Transverse colon (tissue), 3 donors: Measurements from ENCODE around the gene SMIM5.

ENCODE experiments used
- CTCF ChIP-seq, 5 experiments: fragments of 200-600 bp in 3 of 5; fragments of 450-650 bp in 2 of 5; sonication (generic) in 3 of 5; IDR thresholded peaks; 1 replicate in 2 of 5; 2 replicates in 3 of 5; pipeline ENCODE4 v1.5.1; 2016 to 2017; ENCODE audit warnings: antibody characterized with exemption in 5 of 5, inconsistent platforms in 3 of 5, mild to moderate bottlenecking in 2 of 5, moderate library complexity in 1 of 5
- EP300 ChIP-seq: sonication (generic); formaldehyde crosslinking; IDR thresholded peaks from one replicate; pipeline ENCODE4 v1.6.1; 2017; ENCODE audit warnings: antibody characterized with exemption, low read depth
- POLR2A ChIP-seq: fragments of 450-650 bp; IDR thresholded peaks from one replicate; pipeline ENCODE4 v1.6.1; 2016; ENCODE audit warnings: antibody characterized with exemption, mild to moderate bottlenecking, moderate library complexity

DNA sequence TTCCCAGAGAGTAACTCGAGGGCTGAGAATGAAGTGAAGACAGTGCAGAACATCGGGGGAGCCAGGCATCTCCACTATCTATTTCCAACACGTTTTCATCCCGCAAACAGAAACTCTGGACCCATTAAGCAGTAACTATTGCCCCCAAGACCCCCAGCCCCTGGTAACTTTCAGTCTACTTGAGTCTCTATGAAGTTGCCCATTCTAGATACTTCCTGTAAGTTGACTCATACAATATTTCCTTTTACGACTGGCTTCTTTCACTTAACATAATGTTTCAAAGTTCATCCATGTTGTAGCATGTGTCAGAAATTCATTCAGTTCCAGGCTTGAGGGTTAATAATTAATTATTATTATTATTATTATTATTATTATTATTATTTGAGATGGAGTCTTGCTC, 26.1 kb upstream of the SMIM5 start:
- TF ChIP-seq CTCF (IDR thresholded peaks at IDR 0.05): no peak
- TF ChIP-seq POLR2A: no peak
- TF ChIP-seq EP300: no peak
